ENCODE data around the gene THSD7B. TPM values are rescaled to one million over a fixed set of nuclear protein-coding genes. Genes with fewer than 3 reads are reported as not detected.

The THSD7B gene
- total and polyA plus RNA-seq, 10 of the 15 experiments (the other 5 are each of a cell fraction or from before 2014, with no cell fraction given) = 0.03 to 0.56 (median 0.28) TPM

DNA sequence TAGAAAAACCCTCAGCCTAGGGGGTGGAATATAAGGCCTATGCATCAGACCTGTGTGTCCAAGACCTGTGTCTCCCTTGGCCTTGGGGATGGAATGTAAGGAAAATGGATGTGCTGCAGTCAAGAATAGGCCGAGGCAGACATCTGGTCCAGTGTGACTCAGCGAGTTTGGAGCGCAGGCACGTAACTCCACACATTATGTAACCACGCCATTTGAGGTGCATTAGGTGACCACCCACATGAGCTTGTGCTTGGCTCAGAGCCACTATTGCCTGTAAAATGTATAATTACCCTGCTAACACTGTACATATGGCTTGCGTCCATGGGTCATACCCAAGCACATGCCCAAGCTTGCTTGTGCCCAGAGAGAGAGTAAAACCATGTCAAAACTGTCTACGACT lies 618.0 kb downstream of the THSD7B start:
- in situ Hi-C loops (cut with MboI) = no loop called here
- SMC1A ChIA-PET (ENCODE audit: uncharacterized antibody, unreplicated experiment) = no interaction called here

More for the DNA sequence above, 618.0 kb downstream of the THSD7B start:
- no peaks in the 10 kb centered on the region for H3K79me2 ChIP-seq (ENCODE audit: control insufficient read depth, insufficient read depth, low read length)
- TF ChIP-seq YY1 (IDR thresholded peaks at IDR 0.05; ENCODE audit: low read depth, low read length) (no peak), CREB1 (IDR thresholded peaks at IDR 0.05; ENCODE audit: low read depth) (no peak), HDGF (IDR thresholded peaks at IDR 0.05) (no peak), CBX5 (IDR thresholded peaks at IDR 0.05; ENCODE audit: low read depth) (no peak), SMAD1 (IDR thresholded peaks at IDR 0.05; ENCODE audit: low read depth, partially characterized antibody) (no peak), TCF3 (IDR thresholded peaks at IDR 0.05; ENCODE audit: borderline replicate concordance, insufficient read depth, low read depth, low read length) (no peak)
- TF ChIP-seq, protein P1, sequence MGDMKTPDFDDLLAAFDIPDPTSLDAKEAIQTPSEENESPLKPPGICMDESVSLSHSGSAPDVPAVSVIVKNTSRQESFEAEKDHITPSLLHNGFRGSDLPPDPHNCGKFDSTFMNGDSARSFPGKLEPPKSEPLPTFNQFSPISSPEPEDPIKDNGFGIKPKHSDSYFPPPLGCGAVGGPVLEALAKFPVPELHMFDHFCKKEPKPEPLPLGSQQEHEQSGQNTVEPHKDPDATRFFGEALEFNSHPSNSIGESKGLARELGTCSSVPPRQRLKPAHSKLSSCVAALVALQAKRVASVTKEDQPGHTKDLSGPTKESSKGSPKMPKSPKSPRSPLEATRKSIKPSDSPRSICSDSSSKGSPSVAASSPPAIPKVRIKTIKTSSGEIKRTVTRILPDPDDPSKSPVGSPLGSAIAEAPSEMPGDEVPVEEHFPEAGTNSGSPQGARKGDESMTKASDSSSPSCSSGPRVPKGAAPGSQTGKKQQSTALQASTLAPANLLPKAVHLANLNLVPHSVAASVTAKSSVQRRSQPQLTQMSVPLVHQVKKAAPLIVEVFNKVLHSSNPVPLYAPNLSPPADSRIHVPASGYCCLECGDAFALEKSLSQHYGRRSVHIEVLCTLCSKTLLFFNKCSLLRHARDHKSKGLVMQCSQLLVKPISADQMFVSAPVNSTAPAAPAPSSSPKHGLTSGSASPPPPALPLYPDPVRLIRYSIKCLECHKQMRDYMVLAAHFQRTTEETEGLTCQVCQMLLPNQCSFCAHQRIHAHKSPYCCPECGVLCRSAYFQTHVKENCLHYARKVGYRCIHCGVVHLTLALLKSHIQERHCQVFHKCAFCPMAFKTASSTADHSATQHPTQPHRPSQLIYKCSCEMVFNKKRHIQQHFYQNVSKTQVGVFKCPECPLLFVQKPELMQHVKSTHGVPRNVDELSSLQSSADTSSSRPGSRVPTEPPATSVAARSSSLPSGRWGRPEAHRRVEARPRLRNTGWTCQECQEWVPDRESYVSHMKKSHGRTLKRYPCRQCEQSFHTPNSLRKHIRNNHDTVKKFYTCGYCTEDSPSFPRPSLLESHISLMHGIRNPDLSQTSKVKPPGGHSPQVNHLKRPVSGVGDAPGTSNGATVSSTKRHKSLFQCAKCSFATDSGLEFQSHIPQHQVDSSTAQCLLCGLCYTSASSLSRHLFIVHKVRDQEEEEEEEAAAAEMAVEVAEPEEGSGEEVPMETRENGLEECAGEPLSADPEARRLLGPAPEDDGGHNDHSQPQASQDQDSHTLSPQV (IDR thresholded peaks at IDR 0.05) = no peak
- TF ChIP-seq, protein P2, sequence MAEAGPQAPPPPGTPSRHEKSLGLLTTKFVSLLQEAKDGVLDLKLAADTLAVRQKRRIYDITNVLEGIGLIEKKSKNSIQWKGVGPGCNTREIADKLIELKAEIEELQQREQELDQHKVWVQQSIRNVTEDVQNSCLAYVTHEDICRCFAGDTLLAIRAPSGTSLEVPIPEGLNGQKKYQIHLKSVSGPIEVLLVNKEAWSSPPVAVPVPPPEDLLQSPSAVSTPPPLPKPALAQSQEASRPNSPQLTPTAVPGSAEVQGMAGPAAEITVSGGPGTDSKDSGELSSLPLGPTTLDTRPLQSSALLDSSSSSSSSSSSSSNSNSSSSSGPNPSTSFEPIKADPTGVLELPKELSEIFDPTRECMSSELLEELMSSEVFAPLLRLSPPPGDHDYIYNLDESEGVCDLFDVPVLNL (IDR thresholded peaks at IDR 0.05; ENCODE audit: low read depth, low read length) = no peak
- TF ChIP-seq, protein P3, sequence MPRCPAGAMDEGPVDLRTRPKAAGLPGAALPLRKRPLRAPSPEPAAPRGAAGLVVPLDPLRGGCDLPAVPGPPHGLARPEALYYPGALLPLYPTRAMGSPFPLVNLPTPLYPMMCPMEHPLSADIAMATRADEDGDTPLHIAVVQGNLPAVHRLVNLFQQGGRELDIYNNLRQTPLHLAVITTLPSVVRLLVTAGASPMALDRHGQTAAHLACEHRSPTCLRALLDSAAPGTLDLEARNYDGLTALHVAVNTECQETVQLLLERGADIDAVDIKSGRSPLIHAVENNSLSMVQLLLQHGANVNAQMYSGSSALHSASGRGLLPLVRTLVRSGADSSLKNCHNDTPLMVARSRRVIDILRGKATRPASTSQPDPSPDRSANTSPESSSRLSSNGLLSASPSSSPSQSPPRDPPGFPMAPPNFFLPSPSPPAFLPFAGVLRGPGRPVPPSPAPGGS (IDR thresholded peaks at IDR 0.05; ENCODE audit: borderline replicate concordance, insufficient read depth, low read depth, low read length, poor library complexity, severe bottlenecking) = no peak
- H3K27ac ChIP-seq (ENCODE audit: control insufficient read depth, insufficient read depth) = no peak overlapping the region
- no peak for FAIRE-seq
- RAD21 ChIA-PET (ENCODE audit: unreplicated experiment) = no interaction called here
- H2AFZ ChIP-seq (ENCODE audit: control insufficient read depth, low read depth, low read length) = no peak overlapping the region
- no TSS peak for BruUV-seq (replicated peaks)
- POLR2A ChIA-PET = no interaction called here
- H3K4me1 ChIP-seq (ENCODE audit: control insufficient read depth, insufficient read depth, low read length) = no peaks in the 10 kb centered on the region
- no peaks in the 10 kb centered on the region for H3K36me3 ChIP-seq (ENCODE audit: control insufficient read depth in 2 of 2, insufficient read depth in 2 of 2, low read length in 1 of 2)
- no peak overlapping the region for H3K9ac ChIP-seq (ENCODE audit: control insufficient read depth, insufficient read depth, low read length)
- DNase-seq (ENCODE audit: low read depth, low spot score) = no peak
- H3K27me3 ChIP-seq (replicated peaks in 1 of 2; ENCODE audit: control insufficient read depth in 2 of 2, insufficient read depth in 2 of 2, low read length in 1 of 2) = no peaks in the 10 kb centered on the region
- no peaks in the 10 kb centered on the region for H3K9me3 ChIP-seq (replicated peaks; ENCODE audit: control insufficient read depth, insufficient read depth, low read length)
- no peak overlapping the region for H3K4me2 ChIP-seq (ENCODE audit: control insufficient read depth, insufficient read depth)
- no peak overlapping the region for H3K4me3 ChIP-seq
- WGBS (ENCODE audit: insufficient coverage, insufficient replicate concordance, low lambda C conversion rate, missing lambda C conversion rate) = 31% methylated on average over 7 of the region's 7 CpGs
- H4K20me1 ChIP-seq (ENCODE audit: control insufficient read depth, insufficient read depth) = no peaks in the 10 kb centered on the region
- CTCF ChIA-PET = no interaction called here
- ATAC-seq = no peak
- intact Hi-C loops (cut with micrococcal nuclease; ENCODE audit: unreplicated experiment) = no loop called here
